ENCODE results near the gene NCKAP5.

Gene NCKAP5

DNA sequence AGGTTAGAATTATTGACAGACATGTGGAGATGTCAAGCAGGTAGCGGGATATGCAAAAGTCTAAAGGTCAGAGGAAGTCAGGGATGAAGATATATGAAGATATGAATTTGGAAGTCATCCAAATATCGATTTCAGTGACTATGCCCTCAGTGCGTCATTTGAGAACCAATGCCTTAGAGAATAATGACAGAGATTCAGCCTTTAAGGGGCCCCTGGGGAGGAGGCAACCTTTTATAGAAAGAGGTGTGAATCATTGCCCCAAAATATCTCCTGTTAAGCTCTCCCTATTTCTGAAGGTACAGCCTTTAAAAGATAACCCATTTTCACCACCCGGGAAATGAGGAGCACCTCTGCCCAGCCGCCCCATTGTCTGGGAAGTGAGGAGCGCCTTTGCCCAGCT lies 223.4 kb downstream of the NCKAP5 start:
- DNase-seq (no peak), ATAC-seq (replicated peaks) (no peak)
- Mint-ChIP-seq H3K4me3 (no peak overlapping the region), H3K27ac (no peak overlapping the region), H3K9me3 (peaks cover 5 to 11% of the 10 kb centered on the region in 2 donors), H3K27me3 (no peaks in the 10 kb centered on the region), H3K4me1 (ENCODE audit: low read depth in 2 of 2) (no peaks in the 10 kb centered on the region), H3K36me3 (ENCODE audit: insufficient read depth) (no peaks in the 10 kb centered on the region)

DNA sequence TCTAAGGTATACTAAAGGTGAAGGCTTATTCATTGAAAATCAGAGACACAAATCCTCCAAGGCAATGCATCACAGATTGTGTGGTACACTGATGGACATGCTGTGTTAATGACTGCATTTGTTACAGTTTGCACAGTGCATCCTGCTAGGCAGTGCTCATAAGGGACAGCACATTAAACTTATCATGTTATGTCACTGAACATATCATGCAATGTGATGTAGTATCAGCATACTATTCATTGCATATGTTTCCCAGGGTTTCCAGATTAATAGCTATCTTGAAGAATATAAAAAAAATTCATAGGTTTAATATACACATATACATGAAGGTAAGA lies 225.3 kb downstream of the NCKAP5 start:
- DNase-seq, result no peak
- Mint-ChIP-seq H3K27me3 (no peaks in the 10 kb centered on the region), H3K9me3 (peaks cover 4 to 11% of the 10 kb centered on the region in 2 donors), H3K4me3 (no peak overlapping the region), H3K4me1 (ENCODE audit: low read depth in 2 of 2) (no peaks in the 10 kb centered on the region), H3K27ac (no peak overlapping the region), H3K36me3 (ENCODE audit: insufficient read depth) (no peaks in the 10 kb centered on the region)
- ATAC-seq (replicated peaks), result no peak

DNA sequence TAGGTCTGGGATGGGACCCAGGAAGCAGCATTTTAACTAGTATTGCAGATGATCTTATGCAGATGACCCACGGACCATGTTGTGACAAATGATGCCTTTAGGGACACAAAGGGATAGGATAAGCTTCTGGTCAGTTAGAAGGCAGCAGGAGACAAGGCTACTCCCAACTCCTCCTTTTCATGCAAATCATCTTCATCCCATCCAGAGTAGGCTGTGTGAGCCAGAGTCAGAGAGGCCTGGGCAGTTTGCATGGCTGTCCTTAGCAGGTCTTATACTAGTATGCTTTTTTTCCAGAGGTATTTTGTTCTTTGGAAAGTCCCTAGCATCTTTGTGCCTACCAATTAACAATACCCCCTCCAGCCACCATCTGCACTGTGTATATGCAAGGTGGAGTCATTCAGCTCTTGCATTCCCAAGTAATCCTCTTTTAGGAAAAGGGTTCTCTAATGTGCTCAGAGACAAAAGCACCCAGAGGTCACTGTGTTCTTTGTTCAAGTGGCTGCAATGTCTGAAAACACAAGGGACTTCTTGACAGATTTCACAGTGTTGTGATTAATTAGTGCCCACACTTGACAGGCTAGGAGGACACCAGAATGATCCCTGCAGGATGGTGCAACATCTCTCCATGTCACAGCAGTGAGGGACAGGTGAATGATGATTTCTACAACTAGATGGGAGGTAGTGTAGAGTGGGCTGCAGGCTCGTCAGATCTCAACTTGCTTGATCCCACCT lies 225.8 kb downstream of the NCKAP5 start:
- ATAC-seq (replicated peaks), result no peak
- H3K36me3 Mint-ChIP-seq (ENCODE audit: insufficient read depth), result no peaks in the 10 kb centered on the region
- no peak for DNase-seq
- H3K27me3 Mint-ChIP-seq, result no peaks in the 10 kb centered on the region
- no peaks in the 10 kb centered on the region for H3K4me1 Mint-ChIP-seq (ENCODE audit: low read depth in 2 of 2)
- H3K4me3 Mint-ChIP-seq, result no peak overlapping the region
- peaks cover 4 to 11% of the 10 kb centered on the region in 2 donors for H3K9me3 Mint-ChIP-seq
- no peak overlapping the region for H3K27ac Mint-ChIP-seq

DNA sequence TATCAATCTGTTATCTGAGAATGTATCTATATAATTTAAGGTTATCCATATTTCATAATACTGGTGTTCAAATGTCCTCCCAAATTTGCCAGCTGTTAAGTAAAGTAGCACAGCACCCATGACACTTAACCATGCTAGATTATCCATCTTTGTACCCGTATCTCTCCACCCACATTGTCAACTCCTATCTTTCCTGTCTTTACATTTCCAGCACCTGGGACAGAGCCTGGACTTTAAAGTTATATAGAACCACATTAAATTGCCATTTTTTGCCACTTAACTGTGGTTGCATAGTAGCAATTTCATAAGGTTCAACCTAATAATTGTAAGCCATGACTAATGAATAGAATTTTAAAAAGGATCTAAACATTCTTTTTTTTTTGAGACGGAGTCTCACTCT lies 226.7 kb downstream of the NCKAP5 start:
- no peaks in the 10 kb centered on the region for H3K4me1 Mint-ChIP-seq (ENCODE audit: low read depth in 2 of 2)
- ATAC-seq (replicated peaks), result no peak
- H3K36me3 Mint-ChIP-seq (ENCODE audit: insufficient read depth), result no peaks in the 10 kb centered on the region
- H3K27ac Mint-ChIP-seq, result no peak overlapping the region
- H3K9me3 Mint-ChIP-seq, result peaks cover 4 to 11% of the 10 kb centered on the region in 2 donors
- H3K27me3 Mint-ChIP-seq, result no peaks in the 10 kb centered on the region
- H3K4me3 Mint-ChIP-seq, result no peak overlapping the region
- DNase-seq, result no peak

DNA sequence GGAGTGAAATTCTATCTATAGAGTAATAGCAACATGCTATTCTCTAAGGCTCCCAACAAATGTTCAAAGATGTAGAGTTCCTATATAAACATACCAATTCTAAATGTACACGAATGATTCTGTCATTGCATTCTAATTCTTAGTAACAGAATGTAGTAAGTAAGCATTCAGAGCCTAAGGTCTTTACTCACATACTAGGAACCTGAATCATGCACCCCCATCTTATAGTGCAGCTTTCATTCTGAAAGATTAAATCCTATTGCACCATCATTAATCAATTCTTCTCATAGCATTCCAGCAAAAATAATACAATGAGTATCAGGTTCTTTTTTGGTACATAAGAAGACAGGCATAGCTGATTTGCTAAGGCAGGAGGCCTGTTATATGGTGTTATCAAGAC lies 230.0 kb downstream of the NCKAP5 start:
- H3K36me3 Mint-ChIP-seq (ENCODE audit: insufficient read depth), result no peaks in the 10 kb centered on the region
- no peak for DNase-seq
- no peak overlapping the region for H3K4me3 Mint-ChIP-seq
- H3K9me3 Mint-ChIP-seq, result peaks cover 0 to 12% of the 10 kb centered on the region in 2 donors
- H3K4me1 Mint-ChIP-seq (ENCODE audit: low read depth in 2 of 2), result no peaks in the 10 kb centered on the region
- ATAC-seq (replicated peaks), result no peak
- no peaks in the 10 kb centered on the region for H3K27me3 Mint-ChIP-seq
- H3K27ac Mint-ChIP-seq, result no peak overlapping the region

DNA sequence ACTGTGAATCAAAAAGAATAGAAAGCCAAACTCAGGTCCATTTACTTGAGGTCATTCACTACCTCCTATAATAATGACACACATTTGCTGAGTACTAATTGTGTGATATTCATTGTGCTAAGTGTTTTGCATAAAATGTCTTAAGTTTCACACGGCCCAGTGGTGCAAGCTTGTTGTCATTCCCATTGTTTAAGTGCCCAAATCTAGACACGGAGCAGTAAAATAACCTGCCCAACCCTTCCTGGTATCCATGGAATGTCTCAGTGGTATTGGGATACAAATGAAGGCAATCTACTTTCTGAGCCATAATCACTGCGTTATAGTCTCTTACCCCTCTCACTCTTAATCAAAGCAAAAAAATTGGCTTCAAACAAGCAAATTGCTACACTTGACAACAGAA lies 233.3 kb downstream of the NCKAP5 start:
- Mint-ChIP-seq H3K27ac (no peak overlapping the region), H3K4me3 (no peak overlapping the region), H3K27me3 (no peaks in the 10 kb centered on the region), H3K9me3 (peaks cover 0 to 12% of the 10 kb centered on the region in 2 donors), H3K4me1 (ENCODE audit: low read depth in 2 of 2) (no peaks in the 10 kb centered on the region), H3K36me3 (ENCODE audit: insufficient read depth) (no peaks in the 10 kb centered on the region)
- ATAC-seq (replicated peaks), result no peak
- DNase-seq, result no peak

DNA sequence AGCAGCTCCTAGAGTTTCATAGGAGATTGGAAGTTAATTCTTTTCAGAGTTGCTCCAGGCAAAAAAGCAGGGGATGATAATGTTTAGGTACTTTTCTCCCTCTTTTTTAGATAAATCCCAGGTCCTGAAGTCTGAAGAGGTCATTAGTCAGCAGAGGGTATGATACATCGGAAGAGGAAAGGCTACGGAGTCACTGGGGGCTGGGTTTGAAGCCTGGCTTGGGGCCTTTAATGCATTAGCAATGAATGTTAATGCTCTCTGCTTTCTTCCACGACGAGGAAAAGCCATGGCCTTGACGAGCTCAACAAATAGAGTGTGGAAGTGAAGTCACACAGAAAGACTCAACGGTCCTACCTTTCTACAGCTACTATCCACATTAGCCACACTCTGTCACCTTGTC lies 235.1 kb downstream of the NCKAP5 start:
- DNase-seq, result no peak
- no peak for ATAC-seq (replicated peaks)
- Mint-ChIP-seq H3K4me3 (no peak overlapping the region), H3K36me3 (ENCODE audit: insufficient read depth) (no peaks in the 10 kb centered on the region), H3K4me1 (ENCODE audit: low read depth in 2 of 2) (no peaks in the 10 kb centered on the region), H3K27ac (no peak overlapping the region), H3K9me3 (peaks cover 4 to 12% of the 10 kb centered on the region in 2 donors), H3K27me3 (no peaks in the 10 kb centered on the region)

DNA sequence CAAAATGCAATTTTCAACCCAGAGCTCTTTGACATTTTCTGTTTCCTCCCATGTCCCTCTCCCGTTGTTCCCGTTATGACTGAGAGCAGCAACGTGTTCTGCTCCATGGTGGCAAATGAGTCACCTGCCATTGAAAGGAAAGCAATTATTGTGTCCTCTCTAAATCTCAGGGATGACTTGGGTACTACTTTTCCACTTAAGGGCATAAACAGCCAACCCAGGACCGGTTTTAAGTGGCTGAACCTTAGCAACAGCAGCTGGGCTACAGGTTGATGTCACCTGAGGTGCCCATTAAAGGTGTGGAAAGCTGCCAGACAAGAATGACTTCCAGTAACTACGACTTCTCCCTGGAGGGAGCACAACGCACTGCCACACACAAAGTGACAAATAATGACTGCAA lies 236.8 kb downstream of the NCKAP5 start:
- no peaks in the 10 kb centered on the region for H3K36me3 Mint-ChIP-seq (ENCODE audit: insufficient read depth)
- ATAC-seq (replicated peaks) (no peak), DNase-seq (no peak)
- peaks cover 4 to 12% of the 10 kb centered on the region in 2 donors for H3K9me3 Mint-ChIP-seq
- H3K4me3 Mint-ChIP-seq, result no peak overlapping the region
- H3K27me3 Mint-ChIP-seq, result no peaks in the 10 kb centered on the region
- H3K4me1 Mint-ChIP-seq (ENCODE audit: low read depth in 2 of 2), result no peaks in the 10 kb centered on the region
- no peak overlapping the region for H3K27ac Mint-ChIP-seq

DNA sequence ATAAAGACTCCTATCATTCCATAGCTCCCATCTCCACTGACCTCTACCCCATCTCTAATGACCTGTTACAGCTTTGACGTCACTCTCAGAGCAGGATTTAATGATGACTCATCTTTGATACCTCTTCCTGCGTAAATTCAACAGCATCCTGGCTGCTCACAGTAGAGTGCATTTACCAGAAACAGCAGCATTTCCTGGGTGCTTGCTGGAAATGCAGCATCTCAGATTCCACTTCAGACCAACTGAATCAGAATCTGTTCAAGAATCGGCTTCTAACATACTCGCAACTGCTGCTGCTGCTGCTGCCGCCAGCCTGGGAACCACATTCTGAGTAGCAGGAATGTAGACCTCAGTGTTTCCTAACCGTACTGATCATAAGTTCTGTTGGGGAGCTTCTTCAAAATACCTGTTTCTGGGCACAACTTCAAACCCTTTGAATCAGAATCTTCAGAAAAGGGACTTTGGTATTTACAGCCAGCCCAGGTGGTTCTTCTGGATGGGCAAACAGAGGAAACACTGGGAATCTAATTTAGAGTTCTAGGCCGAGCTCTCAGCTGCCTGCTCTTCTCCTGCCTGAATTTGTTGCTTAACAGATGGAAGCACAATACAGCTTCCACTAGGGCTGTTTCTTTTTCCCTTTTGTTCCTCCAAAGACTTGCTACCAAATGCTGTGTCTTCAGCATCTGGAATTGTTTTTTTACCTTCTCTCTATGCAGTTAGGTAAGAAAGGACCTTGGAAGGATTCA lies 241.4 kb downstream of the NCKAP5 start:
- ATAC-seq (replicated peaks), result no peak
- H3K27ac Mint-ChIP-seq, result no peak overlapping the region
- H3K36me3 Mint-ChIP-seq (ENCODE audit: insufficient read depth), result no peaks in the 10 kb centered on the region
- H3K4me1 Mint-ChIP-seq (ENCODE audit: low read depth in 2 of 2), result no peaks in the 10 kb centered on the region
- H3K9me3 Mint-ChIP-seq, result peaks cover 0 to 4% of the 10 kb centered on the region in 2 donors
- DNase-seq, result no peak
- H3K4me3 Mint-ChIP-seq, result no peak overlapping the region
- H3K27me3 Mint-ChIP-seq, result no peaks in the 10 kb centered on the region

DNA sequence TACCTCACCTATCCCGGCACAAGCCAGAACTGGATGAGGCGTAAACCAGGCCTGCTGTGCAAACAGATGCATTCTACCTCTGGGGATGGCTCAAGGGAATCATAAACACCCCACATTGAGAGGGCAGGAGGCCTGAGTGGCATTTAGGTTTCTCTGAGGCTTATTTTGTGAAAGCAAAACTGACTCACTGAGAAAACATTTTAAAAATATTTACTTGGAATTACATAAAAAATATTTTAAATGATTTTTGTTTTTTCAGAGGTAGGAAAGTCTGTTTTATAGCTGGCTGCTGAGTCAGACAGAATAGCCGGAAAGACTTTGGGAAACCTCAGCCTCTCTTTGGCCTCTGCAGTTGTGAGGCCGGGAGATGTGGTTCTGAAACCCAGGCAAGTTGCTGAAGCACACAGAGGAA lies 244.1 kb downstream of the NCKAP5 start:
- ATAC-seq (replicated peaks) (no peak), DNase-seq (no peak)
- peaks cover 1 to 8% of the 10 kb centered on the region in 2 donors for H3K9me3 Mint-ChIP-seq
- H3K4me3 Mint-ChIP-seq, result no peak overlapping the region
- H3K27me3 Mint-ChIP-seq, result no peaks in the 10 kb centered on the region
- no peak overlapping the region for H3K27ac Mint-ChIP-seq
- H3K4me1 Mint-ChIP-seq (ENCODE audit: low read depth in 2 of 2), result no peaks in the 10 kb centered on the region
- H3K36me3 Mint-ChIP-seq (ENCODE audit: insufficient read depth), result peaks cover 3% of the 10 kb centered on the region

DNA sequence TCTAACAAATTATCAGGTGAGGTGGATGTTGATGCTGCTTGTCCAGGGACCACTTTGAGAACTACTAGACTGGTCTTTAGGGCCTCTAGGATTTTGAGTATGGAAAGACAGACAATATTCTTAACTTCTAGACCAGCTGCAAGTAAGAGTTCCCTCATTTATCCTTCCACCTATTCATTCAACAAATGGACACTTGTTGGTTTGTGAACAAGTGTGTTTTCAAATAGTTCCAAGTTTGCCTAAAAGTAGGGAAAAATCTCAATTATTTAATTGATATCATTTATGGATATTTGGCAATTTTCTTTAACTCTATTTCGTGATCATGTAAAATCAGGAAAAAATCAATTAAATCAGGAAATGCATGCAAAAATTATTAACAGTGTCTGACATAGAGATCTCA lies 245.4 kb downstream of the NCKAP5 start:
- H3K4me3 Mint-ChIP-seq, result no peak overlapping the region
- H3K27me3 Mint-ChIP-seq, result no peaks in the 10 kb centered on the region
- H3K4me1 Mint-ChIP-seq (ENCODE audit: low read depth in 2 of 2), result no peaks in the 10 kb centered on the region
- ATAC-seq (replicated peaks) (no peak), DNase-seq (no peak)
- H3K9me3 Mint-ChIP-seq, result peaks cover 0 to 8% of the 10 kb centered on the region in 2 donors
- no peak overlapping the region for H3K27ac Mint-ChIP-seq
- peaks cover 3% of the 10 kb centered on the region for H3K36me3 Mint-ChIP-seq (ENCODE audit: insufficient read depth)

DNA sequence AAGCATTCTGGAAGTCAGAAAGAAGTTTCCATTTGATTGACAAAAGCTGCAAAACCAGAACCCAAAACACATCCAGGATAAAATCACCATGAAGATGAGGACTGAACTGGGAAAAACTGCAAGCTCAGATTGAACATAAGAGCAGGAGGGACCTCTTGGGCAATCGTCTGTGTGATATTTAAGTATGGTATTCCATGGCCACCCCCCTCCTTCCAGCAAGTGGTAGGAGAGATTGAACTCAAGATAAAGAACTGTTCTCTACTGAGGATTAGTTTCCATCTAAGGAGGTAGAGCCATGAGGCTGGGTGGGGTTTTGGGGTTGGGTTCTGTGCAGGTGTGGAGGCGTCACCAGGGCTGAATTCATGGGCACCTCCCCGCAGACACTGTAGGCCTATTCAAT lies 251.1 kb downstream of the NCKAP5 start:
- Mint-ChIP-seq H3K9me3 (peaks cover 7 to 8% of the 10 kb centered on the region in 2 donors), H3K4me3 (no peak overlapping the region), H3K4me1 (ENCODE audit: low read depth in 2 of 2) (no peaks in the 10 kb centered on the region), H3K36me3 (ENCODE audit: insufficient read depth) (peaks cover 3% of the 10 kb centered on the region), H3K27ac (no peak overlapping the region), H3K27me3 (no peaks in the 10 kb centered on the region)
- ATAC-seq (replicated peaks), result no peak
- no peak for DNase-seq

DNA sequence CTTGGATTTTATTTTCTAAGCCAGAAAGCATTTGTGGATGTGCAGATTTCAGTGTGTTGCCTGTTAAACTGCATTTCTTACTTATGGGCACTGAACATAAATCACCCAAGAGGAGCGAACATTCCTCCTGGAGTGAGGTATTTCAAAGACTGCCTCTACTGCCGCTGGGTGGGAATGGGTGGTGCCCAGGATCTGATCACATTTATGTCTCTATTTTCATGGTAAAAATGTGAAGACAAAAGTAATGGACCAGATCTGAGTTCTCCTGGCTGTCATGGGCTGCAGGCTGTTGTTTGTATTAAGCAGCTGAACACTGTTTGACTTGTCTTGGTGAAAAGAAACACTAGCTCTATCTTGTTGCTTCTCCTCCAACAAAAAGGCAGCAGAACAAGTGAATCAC lies 251.7 kb downstream of the NCKAP5 start:
- no peak for DNase-seq
- no peaks in the 10 kb centered on the region for H3K4me1 Mint-ChIP-seq (ENCODE audit: low read depth in 2 of 2)
- peaks cover 3% of the 10 kb centered on the region for H3K36me3 Mint-ChIP-seq (ENCODE audit: insufficient read depth)
- peaks cover 7 to 8% of the 10 kb centered on the region in 2 donors for H3K9me3 Mint-ChIP-seq
- H3K27me3 Mint-ChIP-seq, result no peaks in the 10 kb centered on the region
- no peak overlapping the region for H3K27ac Mint-ChIP-seq
- no peak overlapping the region for H3K4me3 Mint-ChIP-seq
- ATAC-seq (replicated peaks), result no peak

DNA sequence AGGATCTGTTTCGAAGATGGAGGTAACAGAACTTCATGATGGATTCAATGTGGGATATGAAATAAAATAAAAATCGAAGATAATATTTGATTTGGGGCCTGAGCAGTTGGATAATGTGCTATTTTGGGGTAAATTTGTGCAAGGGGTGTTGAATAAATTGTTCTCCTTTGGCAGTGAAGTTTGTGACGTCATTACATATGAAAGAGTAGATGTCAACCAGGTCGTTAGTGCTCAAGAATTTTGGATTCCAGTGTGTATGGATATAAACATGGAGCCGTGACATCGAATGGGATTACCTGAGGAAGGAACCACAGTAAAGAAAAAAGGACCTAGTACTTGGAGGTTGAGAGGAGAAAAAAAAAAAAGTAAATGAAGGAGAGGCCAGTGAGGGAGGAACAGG lies 253.0 kb downstream of the NCKAP5 start:
- no peak for ATAC-seq (replicated peaks)
- Mint-ChIP-seq H3K9me3 (peaks cover 7 to 10% of the 10 kb centered on the region in 2 donors), H3K36me3 (ENCODE audit: insufficient read depth) (peaks cover 2% of the 10 kb centered on the region), H3K4me1 (ENCODE audit: low read depth in 2 of 2) (peaks cover 0 to 2% of the 10 kb centered on the region in 2 donors), H3K4me3 (no peak overlapping the region), H3K27ac (no peak overlapping the region), H3K27me3 (no peaks in the 10 kb centered on the region)
- no peak for DNase-seq
